Measurements from ENCODE around the gene ZNF45.
A peak's percentile ranks its signal among the peaks of the same experiment; 100 is the strongest.
"Not testable (repeated sequence)": the region's sequence is repeated elsewhere in the genome, so short reads cannot be mapped to it uniquely, and the experiment has no call there.

Gene ZNF45

DNA sequence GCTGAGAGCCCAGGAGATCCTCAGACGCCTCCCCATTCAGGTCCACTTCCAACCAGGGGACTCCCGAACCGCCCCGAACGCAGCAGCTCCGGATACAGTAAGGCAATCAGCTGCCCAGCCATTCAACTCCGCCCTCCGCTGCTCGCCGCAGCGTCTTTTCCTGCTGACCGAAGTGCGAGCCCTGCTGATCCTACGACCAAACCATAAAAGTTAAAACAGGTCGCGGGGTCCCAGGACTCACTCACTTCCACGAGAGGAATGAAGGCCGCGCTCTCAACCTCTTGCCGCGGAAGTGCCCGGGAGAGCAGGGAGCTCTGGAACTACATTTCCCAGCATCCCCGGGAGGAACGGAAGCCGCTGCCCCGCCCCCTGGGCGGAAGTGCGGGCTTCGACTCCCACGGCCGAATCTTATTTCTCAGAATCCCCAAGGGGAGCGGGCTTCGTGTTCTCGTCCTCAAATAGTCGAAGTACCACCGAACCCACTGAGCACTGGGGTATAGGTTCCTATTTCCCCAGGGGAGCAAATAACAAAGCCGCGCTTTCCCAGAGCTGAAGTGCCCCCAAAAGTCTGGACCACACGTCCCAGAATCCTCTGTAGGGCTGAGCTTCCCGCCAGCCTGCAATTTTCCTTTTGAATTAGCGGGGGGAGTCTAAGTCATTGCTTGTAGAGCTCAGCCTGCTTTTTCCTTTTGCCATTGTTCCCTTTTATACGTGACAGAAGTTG is at the start of gene ZNF45:
Gene ZNF45 (minus strand): TSS at position 298 of the 724 bp plus-strand sequence. CDS start 13,097 bp downstream, outside the sequence.
- Histone ChIP-seq H3K9ac (ENCODE audit: low read depth, low read length) (peak within 1 kb of the TSS; percentile 66), H3K4me1 (ENCODE audit: control insufficient read depth, insufficient read depth, low read length) (peaks cover 5% of the 10 kb centered on the region), H3K4me3 (ENCODE audit: low read depth, low read length) (peak within 1 kb of the TSS; percentile 84), H3K9me3 (ENCODE audit: control insufficient read depth, insufficient read depth, low read length) (no peaks in the 10 kb centered on the region), H3K36me3 (ENCODE audit: control insufficient read depth, insufficient read depth, low read length) (peaks cover 5% of the 10 kb centered on the region), H3K27me3 (ENCODE audit: control insufficient read depth, insufficient read depth, low read length) (no peaks in the 10 kb centered on the region)

DNA sequence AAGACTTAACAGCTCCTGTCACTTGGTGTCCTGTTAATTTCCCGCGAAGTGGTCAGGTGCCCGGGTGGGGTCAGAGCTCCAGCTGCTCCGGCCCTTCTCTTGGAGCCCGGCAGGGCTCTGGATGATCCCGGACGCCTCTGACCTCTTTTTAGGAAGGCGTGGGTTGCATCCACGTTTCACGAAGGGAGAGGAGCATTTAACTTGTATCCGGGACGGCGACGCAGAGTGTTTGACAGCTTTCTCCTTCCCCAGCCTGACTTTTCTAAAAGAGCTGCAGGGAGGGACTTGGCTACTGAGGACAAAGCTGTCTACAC is 49.6 kb upstream of the ZNF45 start:
- H3K4me3 ChIP-seq (ENCODE audit: low read depth, low read length) = peak overlapping the region; percentile 86
- no peaks in the 10 kb centered on the region for H3K27me3 ChIP-seq (ENCODE audit: control insufficient read depth, insufficient read depth, low read length)
- H3K9me3 ChIP-seq (ENCODE audit: control insufficient read depth, insufficient read depth, low read length) = no peaks in the 10 kb centered on the region
- no peaks in the 10 kb centered on the region for H3K4me1 ChIP-seq (ENCODE audit: control insufficient read depth, insufficient read depth, low read length)
- H3K9ac ChIP-seq (ENCODE audit: low read depth, low read length) = peak overlapping the region; percentile 41
- no peaks in the 10 kb centered on the region for H3K36me3 ChIP-seq (ENCODE audit: control insufficient read depth, insufficient read depth, low read length)

DNA sequence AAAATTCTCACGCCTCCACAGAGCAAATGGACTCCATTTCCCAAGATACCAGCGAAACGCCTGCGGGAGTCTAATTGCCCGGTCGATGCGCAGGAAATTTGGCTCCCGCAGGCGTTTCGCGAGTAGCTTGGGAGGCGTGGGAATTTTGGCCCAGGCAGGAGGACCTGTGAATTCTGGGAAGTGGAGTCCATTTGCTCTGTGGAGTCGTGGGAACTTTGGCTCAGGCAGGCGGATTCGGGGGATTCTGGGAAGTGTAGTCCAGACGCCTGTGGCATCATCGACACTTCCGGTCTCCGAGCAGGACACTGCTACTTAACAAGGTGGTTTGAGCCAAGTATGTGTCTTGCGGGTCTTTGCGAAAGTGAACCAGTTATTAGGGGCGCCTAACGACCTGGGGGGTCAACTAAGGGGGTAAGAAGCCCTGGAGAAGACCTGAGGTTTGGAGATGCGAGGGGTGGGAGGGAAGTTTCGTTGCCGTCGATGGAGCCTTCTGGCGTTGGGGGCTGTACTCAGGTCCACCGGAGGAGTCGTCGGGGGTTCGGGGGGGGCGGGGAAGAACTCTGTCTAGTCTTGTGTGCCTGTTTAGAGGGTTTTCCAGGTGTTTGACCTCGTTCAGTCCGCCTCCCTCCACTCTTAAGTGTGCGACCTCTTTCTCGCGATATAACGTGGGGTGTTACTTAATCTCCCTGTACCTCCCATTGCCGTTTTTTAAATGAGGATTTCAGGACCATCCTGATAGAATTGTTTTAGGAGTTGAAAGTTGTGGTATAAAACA is 49.0 kb upstream of the ZNF45 start, which contains the start of gene ZNF155:
Gene ZNF155 (plus strand): TSS at position 277 of the 775 bp plus-strand sequence. CDS start 4,356 bp downstream, outside the sequence.
- Histone ChIP-seq H3K36me3 (ENCODE audit: control insufficient read depth, insufficient read depth, low read length) (no peaks in the 10 kb centered on the region), H3K27me3 (ENCODE audit: control insufficient read depth, insufficient read depth, low read length) (no peaks in the 10 kb centered on the region), H3K9me3 (ENCODE audit: control insufficient read depth, insufficient read depth, low read length) (no peaks in the 10 kb centered on the region), H3K4me1 (ENCODE audit: control insufficient read depth, insufficient read depth, low read length) (no peaks in the 10 kb centered on the region), H3K9ac (ENCODE audit: low read depth, low read length) (peak within 1 kb of the TSS; percentile 41), H3K4me3 (ENCODE audit: low read depth, low read length) (peak within 1 kb of the TSS; percentile 86)

DNA sequence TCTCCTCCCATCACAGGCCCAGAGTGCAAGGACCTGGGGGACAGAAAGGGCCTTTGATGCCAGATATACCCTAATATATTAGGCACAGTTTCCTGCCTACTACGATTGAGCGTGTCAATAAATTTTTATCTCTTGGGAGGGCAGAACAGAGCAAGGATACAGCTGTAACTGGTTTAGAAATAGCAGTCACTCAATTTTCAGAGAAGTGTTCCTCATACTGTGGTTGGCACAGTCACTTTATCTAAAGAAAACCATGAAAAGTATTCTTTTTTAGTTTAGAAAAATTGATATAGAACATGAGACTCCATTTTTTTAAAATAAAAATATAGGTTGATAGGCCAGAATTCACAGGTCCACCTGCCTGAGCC is 48.4 kb upstream of the ZNF45 start:
- Histone ChIP-seq H3K9ac (ENCODE audit: low read depth, low read length) (no peak overlapping the region), H3K4me1 (ENCODE audit: control insufficient read depth, insufficient read depth, low read length) (no peaks in the 10 kb centered on the region), H3K9me3 (ENCODE audit: control insufficient read depth, insufficient read depth, low read length) (no peaks in the 10 kb centered on the region), H3K27me3 (ENCODE audit: control insufficient read depth, insufficient read depth, low read length) (no peaks in the 10 kb centered on the region), H3K4me3 (ENCODE audit: low read depth, low read length) (no peak overlapping the region), H3K36me3 (ENCODE audit: control insufficient read depth, insufficient read depth, low read length) (no peaks in the 10 kb centered on the region)

DNA sequence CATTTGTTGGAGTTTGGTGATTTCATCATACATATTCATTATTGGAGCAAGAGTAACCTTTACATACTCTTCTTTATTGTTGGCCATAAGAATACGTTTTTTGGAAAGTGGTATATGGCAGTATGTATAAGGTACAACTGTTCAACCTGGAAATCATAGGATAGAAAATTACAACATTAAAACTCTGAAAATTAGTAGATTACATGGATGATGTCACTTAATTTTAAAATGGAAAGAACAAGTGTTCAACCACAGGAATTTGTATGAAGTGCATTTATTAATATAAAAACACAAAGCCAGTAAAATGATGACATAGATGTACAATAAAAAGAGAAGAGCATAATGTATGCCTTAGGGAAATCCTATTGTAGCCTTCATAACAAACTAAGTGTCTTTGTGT is 41.6 kb upstream of the ZNF45 start:
- Histone ChIP-seq H3K4me1 (ENCODE audit: control insufficient read depth, insufficient read depth, low read length) (no peaks in the 10 kb centered on the region), H3K4me3 (ENCODE audit: low read depth, low read length) (no peak overlapping the region), H3K36me3 (ENCODE audit: control insufficient read depth, insufficient read depth, low read length) (no peaks in the 10 kb centered on the region), H3K9ac (ENCODE audit: low read depth, low read length) (no peak overlapping the region), H3K9me3 (ENCODE audit: control insufficient read depth, insufficient read depth, low read length) (peaks cover 8% of the 10 kb centered on the region), H3K27me3 (ENCODE audit: control insufficient read depth, insufficient read depth, low read length) (no peaks in the 10 kb centered on the region)

DNA sequence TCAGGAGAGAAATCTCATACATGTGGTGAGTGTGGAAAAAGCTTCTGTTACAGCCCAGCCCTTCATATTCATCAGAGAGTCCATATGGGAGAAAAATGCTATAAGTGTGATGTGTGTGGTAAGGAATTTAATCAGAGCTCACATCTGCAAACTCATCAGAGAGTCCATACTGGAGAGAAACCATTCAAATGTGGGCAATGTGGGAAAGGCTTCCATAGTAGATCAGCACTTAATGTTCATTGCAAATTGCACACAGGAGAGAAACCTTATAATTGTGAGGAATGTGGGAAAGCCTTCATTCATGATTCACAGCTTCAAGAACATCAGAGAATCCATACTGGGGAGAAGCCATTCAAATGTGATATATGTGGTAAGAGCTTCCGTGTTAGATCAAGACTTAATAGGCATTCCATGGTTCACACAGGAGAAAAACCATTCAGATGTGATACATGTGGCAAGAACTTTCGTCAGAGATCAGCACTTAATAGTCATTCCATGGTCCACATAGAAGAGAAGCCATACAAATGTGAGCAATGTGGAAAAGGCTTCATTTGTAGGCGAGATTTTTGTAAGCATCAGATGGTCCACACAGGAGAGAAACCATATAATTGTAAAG is 31.1 kb upstream of the ZNF45 start:
- H3K4me3 ChIP-seq (ENCODE audit: low read depth, low read length) = no peak overlapping the region
- H3K9me3 ChIP-seq (ENCODE audit: control insufficient read depth, insufficient read depth, low read length) = peaks cover 70% of the 10 kb centered on the region
- H3K36me3 ChIP-seq (ENCODE audit: control insufficient read depth, insufficient read depth, low read length) = peaks cover 54% of the 10 kb centered on the region
- no peaks in the 10 kb centered on the region for H3K27me3 ChIP-seq (ENCODE audit: control insufficient read depth, insufficient read depth, low read length)
- no peak overlapping the region for H3K9ac ChIP-seq (ENCODE audit: low read depth, low read length)
- H3K4me1 ChIP-seq (ENCODE audit: control insufficient read depth, insufficient read depth, low read length) = no peaks in the 10 kb centered on the region

DNA sequence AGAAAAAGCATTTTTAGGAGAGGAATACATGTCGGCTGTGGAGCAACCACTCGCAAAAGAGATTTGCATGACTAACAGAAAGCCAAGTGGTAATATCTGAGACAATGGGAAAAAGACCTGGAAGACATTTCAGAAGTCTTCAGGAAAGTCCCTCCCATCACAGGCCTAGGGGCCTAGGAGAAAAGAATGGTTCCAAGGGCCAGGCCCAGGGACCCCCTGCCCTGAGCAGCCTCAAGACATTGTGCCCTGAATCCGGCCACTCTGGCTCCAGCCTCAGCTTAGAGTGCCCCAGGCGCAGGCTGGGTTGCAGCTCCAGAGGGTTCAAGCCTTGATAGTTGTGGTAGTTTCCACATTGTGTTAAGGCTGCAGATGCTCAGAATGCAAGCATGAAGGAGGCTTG is 25.3 kb upstream of the ZNF45 start:
- Histone ChIP-seq H3K36me3 (ENCODE audit: control insufficient read depth, insufficient read depth, low read length) (peaks cover 17% of the 10 kb centered on the region), H3K4me1 (ENCODE audit: control insufficient read depth, insufficient read depth, low read length) (no peaks in the 10 kb centered on the region), H3K9me3 (ENCODE audit: control insufficient read depth, insufficient read depth, low read length) (peaks cover 33% of the 10 kb centered on the region), H3K27me3 (ENCODE audit: control insufficient read depth, insufficient read depth, low read length) (no peaks in the 10 kb centered on the region), H3K9ac (ENCODE audit: low read depth, low read length) (no peak overlapping the region), H3K4me3 (ENCODE audit: low read depth, low read length) (no peak overlapping the region)

DNA sequence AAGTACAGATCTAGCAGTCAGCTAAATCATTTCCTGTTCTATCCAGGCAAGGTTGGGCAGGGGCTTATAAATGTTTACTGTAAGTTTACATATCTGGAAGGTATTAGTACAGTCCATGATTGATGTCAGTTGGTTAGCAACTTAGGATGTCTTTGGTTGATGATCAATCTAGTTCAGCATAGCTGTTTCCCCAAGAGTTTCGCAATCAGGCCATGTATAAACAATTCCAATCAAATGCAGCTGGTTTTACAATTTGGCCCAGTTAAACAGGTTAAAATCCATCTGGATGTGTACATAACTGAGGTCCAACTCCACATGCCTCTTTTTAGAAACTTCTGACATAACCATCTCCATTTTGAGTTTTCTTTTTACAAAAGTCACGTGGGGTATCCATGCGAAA is 22.8 kb upstream of the ZNF45 start:
- Histone ChIP-seq H3K4me1 (ENCODE audit: control insufficient read depth, insufficient read depth, low read length) (no peaks in the 10 kb centered on the region), H3K9me3 (ENCODE audit: control insufficient read depth, insufficient read depth, low read length) (peaks cover 11% of the 10 kb centered on the region), H3K4me3 (ENCODE audit: low read depth, low read length) (no peak overlapping the region), H3K27me3 (ENCODE audit: control insufficient read depth, insufficient read depth, low read length) (no peaks in the 10 kb centered on the region), H3K36me3 (ENCODE audit: control insufficient read depth, insufficient read depth, low read length) (no peaks in the 10 kb centered on the region), H3K9ac (ENCODE audit: low read depth, low read length) (no peak overlapping the region)

DNA sequence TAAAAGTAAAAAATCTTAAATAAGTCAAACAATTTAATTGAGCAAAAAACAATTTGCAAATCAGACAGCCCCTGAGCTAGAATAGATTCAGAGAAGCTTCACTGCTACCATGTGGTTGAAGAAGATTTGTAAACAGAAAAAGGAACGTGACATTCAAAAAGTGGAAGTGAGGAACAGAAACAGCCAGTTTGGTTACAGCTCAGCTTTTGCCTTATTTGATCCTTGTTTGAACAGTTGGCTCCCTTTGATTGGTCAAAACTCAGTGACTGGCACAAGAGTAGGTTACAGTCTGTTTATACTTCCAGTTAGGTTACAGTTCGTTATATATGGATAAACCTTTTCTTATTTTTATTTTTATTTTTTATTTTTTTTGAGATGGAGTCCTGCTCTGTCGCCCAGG is 21.7 kb upstream of the ZNF45 start:
- H3K27me3 ChIP-seq (ENCODE audit: control insufficient read depth, insufficient read depth, low read length) = no peaks in the 10 kb centered on the region
- H3K4me1 ChIP-seq (ENCODE audit: control insufficient read depth, insufficient read depth, low read length) = no peaks in the 10 kb centered on the region
- H3K9ac ChIP-seq (ENCODE audit: low read depth, low read length) = no peak overlapping the region
- no peaks in the 10 kb centered on the region for H3K36me3 ChIP-seq (ENCODE audit: control insufficient read depth, insufficient read depth, low read length)
- H3K9me3 ChIP-seq (ENCODE audit: control insufficient read depth, insufficient read depth, low read length) = peaks cover 11% of the 10 kb centered on the region
- H3K4me3 ChIP-seq (ENCODE audit: low read depth, low read length) = no peak overlapping the region

DNA sequence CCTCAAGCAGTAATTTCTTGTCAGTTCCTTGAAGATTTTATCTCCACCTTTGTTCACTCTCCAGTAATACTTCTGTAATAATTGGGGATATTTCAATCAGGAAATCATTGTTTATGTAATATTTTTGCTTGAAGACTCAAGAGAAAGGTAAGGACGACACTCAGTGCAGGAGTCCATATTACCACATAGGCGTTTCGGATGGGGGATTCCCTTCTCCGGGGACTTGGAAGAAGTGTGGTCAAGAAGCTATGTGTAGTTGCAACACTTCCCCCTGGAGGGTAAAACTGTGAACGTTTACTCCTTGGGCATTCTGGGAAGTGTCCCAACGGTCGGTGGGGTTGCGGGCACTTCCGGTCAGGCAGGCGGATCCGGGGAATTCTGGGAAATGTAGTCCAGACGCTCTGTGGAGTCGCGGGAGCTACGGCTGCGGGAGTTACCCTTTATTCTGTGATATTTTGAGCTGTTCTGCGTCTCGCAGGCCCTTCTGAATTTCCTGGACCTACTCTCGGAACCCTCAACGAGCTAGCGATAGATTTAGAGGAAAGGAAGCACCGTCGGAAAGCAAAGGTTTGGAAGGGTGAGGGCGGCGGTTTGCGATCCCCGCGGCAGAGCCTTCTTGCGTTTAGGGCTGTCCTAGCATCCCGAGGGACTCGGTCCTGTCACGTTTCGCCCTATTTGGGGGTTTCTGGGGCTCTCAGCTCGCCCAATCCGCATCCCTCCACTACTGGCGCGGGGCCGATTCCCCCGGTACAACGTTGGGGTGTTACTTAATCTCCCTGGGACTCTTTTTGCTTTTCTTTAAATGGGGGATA is 16.0 kb upstream of the ZNF45 start, which contains the start of gene ZNF221:
Gene ZNF221 (plus strand): TSS at position 395 of the 812 bp plus-strand sequence. CDS start 11,499 bp downstream, outside the sequence.
- Histone ChIP-seq H3K9ac (ENCODE audit: low read depth, low read length) (peak within 1 kb of the TSS; percentile 67), H3K4me1 (ENCODE audit: control insufficient read depth, insufficient read depth, low read length) (no peaks in the 10 kb centered on the region), H3K36me3 (ENCODE audit: control insufficient read depth, insufficient read depth, low read length) (no peaks in the 10 kb centered on the region), H3K9me3 (ENCODE audit: control insufficient read depth, insufficient read depth, low read length) (no peaks in the 10 kb centered on the region), H3K27me3 (ENCODE audit: control insufficient read depth, insufficient read depth, low read length) (no peaks in the 10 kb centered on the region), H3K4me3 (ENCODE audit: low read depth, low read length) (peak within 1 kb of the TSS; percentile 96)

DNA sequence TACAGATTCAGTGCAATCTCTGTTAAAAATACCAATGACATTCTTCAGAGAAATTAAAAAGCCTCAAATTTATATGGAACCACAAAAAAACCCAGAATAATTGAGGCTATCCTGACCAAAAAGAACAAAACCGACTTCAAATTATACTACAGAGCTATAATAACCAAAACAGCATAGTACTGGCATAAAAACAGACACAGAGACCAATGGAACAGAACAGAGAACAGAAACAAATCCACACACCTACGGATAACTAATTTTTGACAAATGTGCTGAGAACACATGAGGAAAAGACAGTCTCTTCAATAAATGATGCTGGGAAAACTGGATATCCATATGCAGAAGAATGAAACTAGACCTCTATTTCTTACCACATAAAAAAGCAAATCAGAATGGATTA is 14.7 kb upstream of the ZNF45 start:
- H3K27me3 ChIP-seq (ENCODE audit: control insufficient read depth, insufficient read depth, low read length); H3K4me1 ChIP-seq (ENCODE audit: control insufficient read depth, insufficient read depth, low read length); H3K4me3 ChIP-seq (ENCODE audit: low read depth, low read length); H3K9me3 ChIP-seq (ENCODE audit: control insufficient read depth, insufficient read depth, low read length); H3K9ac ChIP-seq (ENCODE audit: low read depth, low read length); H3K36me3 ChIP-seq (ENCODE audit: control insufficient read depth, insufficient read depth, low read length): not testable (repeated sequence)
